Parathyroid adenoma (tissue), 2 donors: Measurements from ENCODE around the gene PRKCE.

Experiments
- H2AFZ ChIP-seq: fragments of 300-600 bp; sonication (generic); one replicate; pipeline ENCODE4 v1.7.0; 2017; ENCODE audit warnings: antibody characterized with exemption, mild to moderate bottlenecking
- H3K27ac ChIP-seq: fragments of 300-600 bp; sonication (generic); one replicate; pipeline ENCODE4 v1.7.0; 2017
- H3K27me3 ChIP-seq: fragments of 300-600 bp; sonication (generic); one replicate; pipeline ENCODE4 v1.7.0; 2017; ENCODE audit warnings: low read length; ENCODE audit not compliant: control insufficient read depth, insufficient read depth
- H3K36me3 ChIP-seq: fragments of 300-600 bp; sonication (generic); one replicate; pipeline ENCODE4 v1.7.0; 2017; ENCODE audit warnings: low read length; ENCODE audit not compliant: control insufficient read depth, insufficient read depth
- H3K4me1 ChIP-seq: fragments of 300-600 bp; sonication (generic); one replicate; pipeline ENCODE4 v1.7.0; 2017; ENCODE audit warnings: control low read depth
- H3K4me2 ChIP-seq: fragments of 300-600 bp; sonication (generic); one replicate; pipeline ENCODE4 v1.7.0; 2017; ENCODE audit warnings: low read length
- H3K4me3 ChIP-seq: fragments of 300-600 bp; sonication (generic); one replicate; pipeline ENCODE4 v1.7.0; 2017; ENCODE audit warnings: low read depth, low read length
- H3K79me2 ChIP-seq: fragments of 300-600 bp; sonication (generic); one replicate; pipeline ENCODE4 v1.7.0; 2017; ENCODE audit warnings: control low read depth
- H3K9ac ChIP-seq: fragments of 300-600 bp; sonication (generic); one replicate; pipeline ENCODE4 v1.7.0; 2017; ENCODE audit warnings: mild to moderate bottlenecking
- H3K9me3 ChIP-seq: fragments of 300-600 bp; sonication (generic); one replicate; pipeline ENCODE4 v1.7.0; 2017; ENCODE audit warnings: low read length; ENCODE audit not compliant: control insufficient read depth
- TF ChIP-seq, protein P1 (sequence below): fragments of 300-600 bp; sonication (generic); IDR thresholded peaks from one replicate; pipeline ENCODE4 v1.7.0; 2017; ENCODE audit warnings: antibody characterized with exemption, mild to moderate bottlenecking
- donor health status: primary hyperparathyroidism.

PRKCE gene

DNA sequence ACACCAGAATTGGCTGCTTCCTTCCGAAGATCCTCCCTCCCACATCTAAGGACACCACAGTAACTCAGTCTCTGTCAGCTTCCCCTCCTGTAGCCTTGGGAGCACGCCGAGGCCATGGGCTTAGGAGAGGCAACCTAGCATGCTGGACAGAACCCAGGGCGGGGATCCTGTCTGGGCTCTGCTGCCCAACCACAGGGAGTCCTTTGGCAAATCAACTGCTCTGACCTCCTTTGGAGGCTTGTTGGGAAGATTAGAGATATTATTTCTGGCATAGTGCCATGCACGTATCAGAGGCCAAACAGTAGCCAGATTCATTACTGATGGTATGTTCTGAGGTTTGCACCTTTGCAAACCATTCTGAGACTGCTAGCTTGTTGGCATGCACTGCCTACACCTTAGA lies 383.1 kb downstream of the PRKCE start:
- TF ChIP-seq, protein P1, sequence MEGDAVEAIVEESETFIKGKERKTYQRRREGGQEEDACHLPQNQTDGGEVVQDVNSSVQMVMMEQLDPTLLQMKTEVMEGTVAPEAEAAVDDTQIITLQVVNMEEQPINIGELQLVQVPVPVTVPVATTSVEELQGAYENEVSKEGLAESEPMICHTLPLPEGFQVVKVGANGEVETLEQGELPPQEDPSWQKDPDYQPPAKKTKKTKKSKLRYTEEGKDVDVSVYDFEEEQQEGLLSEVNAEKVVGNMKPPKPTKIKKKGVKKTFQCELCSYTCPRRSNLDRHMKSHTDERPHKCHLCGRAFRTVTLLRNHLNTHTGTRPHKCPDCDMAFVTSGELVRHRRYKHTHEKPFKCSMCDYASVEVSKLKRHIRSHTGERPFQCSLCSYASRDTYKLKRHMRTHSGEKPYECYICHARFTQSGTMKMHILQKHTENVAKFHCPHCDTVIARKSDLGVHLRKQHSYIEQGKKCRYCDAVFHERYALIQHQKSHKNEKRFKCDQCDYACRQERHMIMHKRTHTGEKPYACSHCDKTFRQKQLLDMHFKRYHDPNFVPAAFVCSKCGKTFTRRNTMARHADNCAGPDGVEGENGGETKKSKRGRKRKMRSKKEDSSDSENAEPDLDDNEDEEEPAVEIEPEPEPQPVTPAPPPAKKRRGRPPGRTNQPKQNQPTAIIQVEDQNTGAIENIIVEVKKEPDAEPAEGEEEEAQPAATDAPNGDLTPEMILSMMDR, result no peak
- no peaks in the 10 kb centered on the region for H3K36me3 ChIP-seq
- no peaks in the 10 kb centered on the region for H3K4me1 ChIP-seq
- H3K9ac ChIP-seq, result no peak overlapping the region
- no peaks in the 10 kb centered on the region for H3K9me3 ChIP-seq
- peaks cover 10% of the 10 kb centered on the region for H3K79me2 ChIP-seq
- H2AFZ ChIP-seq, result no peak overlapping the region
- H3K4me2 ChIP-seq, result no peak overlapping the region
- no peak overlapping the region for H3K27ac ChIP-seq
- H3K27me3 ChIP-seq, result no peaks in the 10 kb centered on the region
- no peak overlapping the region for H3K4me3 ChIP-seq

DNA sequence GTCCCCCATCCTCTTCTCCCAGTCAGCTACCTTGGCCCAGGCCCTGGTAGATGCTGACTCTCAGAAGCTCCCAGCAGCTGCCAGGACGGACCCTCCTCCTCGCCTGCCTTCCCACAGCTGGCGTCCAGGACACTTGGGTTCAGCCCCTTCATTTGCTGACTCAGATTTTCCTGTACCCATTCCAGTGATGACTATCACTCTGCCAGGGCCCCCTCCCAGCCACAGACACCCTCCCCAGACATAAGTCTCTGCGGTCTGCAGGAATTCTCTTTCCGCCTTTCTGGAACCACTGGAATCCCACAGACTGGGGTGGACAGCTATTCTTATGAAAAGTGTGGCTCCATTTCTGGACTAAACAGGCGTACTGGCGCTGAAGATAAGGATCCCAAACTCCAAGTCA lies 385.5 kb downstream of the PRKCE start:
- Histone ChIP-seq H3K9ac (no peak overlapping the region), H2AFZ (no peak overlapping the region), H3K79me2 (peaks cover 7% of the 10 kb centered on the region), H3K27me3 (no peaks in the 10 kb centered on the region), H3K9me3 (no peaks in the 10 kb centered on the region), H3K36me3 (no peaks in the 10 kb centered on the region), H3K4me1 (no peaks in the 10 kb centered on the region), H3K4me2 (no peak overlapping the region), H3K27ac (peak overlapping the region; percentile 45), H3K4me3 (no peak overlapping the region)
- TF ChIP-seq, protein P1, result no peak

DNA sequence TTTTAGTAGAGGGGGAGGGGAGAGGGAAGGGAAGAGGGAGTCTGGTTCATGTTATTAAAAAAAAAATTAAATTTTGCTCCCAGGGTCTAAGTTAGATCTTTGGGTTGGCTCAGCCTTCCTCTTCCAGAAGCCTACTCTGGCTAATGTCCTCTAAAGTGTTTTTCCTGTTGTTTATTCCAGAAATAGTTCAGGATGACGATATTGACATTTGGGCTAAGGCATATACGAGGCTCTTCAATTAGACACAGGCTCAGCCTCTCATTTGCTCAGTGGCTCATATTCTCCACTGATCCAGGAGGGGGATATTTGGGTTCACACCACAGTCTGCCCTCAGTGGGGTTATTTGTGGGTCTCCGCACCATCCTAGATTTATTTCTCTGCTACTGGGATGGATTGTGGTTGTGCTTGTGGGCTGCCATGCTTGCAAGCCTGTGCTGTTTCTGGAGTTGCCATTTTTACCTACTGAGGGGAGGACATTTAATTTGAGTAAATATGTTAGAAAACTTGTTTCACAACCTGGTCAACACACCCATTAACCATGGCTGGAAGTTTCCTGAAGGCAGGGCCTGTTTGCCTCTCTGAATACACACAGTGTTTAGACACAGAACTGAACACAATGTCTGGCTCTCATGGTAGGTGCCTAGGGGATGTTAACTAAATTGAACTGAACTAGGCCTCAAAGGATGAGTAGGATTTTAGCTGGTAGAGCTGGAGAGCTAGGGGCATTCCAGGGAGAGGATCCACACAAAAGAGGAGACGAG lies 388.2 kb downstream of the PRKCE start:
- H3K4me2 ChIP-seq, result no peak overlapping the region
- no peaks in the 10 kb centered on the region for H3K4me1 ChIP-seq
- no peaks in the 10 kb centered on the region for H3K36me3 ChIP-seq
- TF ChIP-seq, protein P1, result no peak
- H3K9me3 ChIP-seq, result no peaks in the 10 kb centered on the region
- peak overlapping the region; percentile 34 for H3K27ac ChIP-seq
- no peaks in the 10 kb centered on the region for H3K27me3 ChIP-seq
- H3K79me2 ChIP-seq, result peaks cover 4% of the 10 kb centered on the region
- no peak overlapping the region for H2AFZ ChIP-seq
- H3K4me3 ChIP-seq, result no peak overlapping the region
- no peak overlapping the region for H3K9ac ChIP-seq

DNA sequence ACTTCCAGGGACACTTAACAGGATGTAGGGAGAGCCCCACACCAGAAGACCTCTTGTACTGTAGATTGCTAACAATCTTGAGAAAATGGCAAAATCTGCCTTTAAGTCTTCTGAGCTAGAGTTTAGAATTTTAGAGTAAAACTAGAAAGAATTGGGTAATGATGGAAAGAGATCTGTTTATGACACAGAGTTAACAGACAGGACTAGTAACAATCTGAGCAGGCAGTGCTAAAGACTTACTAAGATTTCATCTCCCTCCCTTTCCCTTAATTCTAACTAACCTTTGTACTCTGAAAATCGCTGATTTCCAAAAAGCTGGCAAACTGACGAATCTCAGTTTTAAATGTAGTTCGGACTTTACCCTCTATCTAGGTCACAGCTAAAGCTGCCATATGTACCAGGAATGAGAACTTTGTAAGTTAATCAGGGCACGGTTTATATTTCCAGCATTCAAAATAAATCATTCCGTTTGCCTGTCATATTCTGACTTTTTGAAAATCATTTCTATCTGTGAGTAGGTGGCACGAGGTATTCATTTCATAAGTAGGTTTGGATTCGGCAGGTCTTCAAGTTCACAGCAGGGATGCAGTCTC lies 389.2 kb downstream of the PRKCE start:
- Histone ChIP-seq H3K27me3 (no peaks in the 10 kb centered on the region), H3K79me2 (peaks cover 1% of the 10 kb centered on the region), H3K4me2 (no peak overlapping the region), H2AFZ (no peak overlapping the region), H3K4me1 (no peaks in the 10 kb centered on the region), H3K4me3 (no peak overlapping the region), H3K9ac (no peak overlapping the region), H3K27ac (no peak overlapping the region), H3K36me3 (no peaks in the 10 kb centered on the region), H3K9me3 (no peaks in the 10 kb centered on the region)
- TF ChIP-seq, protein P1, result no peak

DNA sequence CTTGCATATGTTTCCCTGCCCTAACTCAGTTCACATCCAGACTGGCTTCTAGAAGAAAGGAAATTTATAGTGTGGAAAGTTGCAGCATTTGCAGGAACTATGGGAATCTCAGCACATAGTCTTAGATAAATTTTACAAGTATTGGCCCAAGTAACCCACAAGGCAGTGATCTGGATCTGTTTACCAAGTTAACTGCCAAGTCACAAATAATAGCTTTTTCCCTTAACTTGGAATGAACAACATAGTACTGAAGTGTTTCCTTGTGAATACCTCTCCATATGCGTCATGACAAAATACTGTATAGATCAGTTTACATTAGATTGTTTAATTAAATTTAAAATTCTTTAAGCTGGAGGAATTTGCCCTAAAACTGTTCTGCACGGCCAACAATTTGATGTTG lies 390.0 kb downstream of the PRKCE start:
- H3K27me3 ChIP-seq, result no peaks in the 10 kb centered on the region
- H3K9me3 ChIP-seq, result no peaks in the 10 kb centered on the region
- H3K4me3 ChIP-seq, result no peak overlapping the region
- TF ChIP-seq, protein P1, result no peak
- no peaks in the 10 kb centered on the region for H3K4me1 ChIP-seq
- no peaks in the 10 kb centered on the region for H3K79me2 ChIP-seq
- H3K27ac ChIP-seq, result no peak overlapping the region
- no peak overlapping the region for H3K4me2 ChIP-seq
- H2AFZ ChIP-seq, result no peak overlapping the region
- no peaks in the 10 kb centered on the region for H3K36me3 ChIP-seq
- H3K9ac ChIP-seq, result no peak overlapping the region
